Non-pigmented ciliary epithelial cell (primary cell): Measurements from ENCODE around the gene PNMT.

Experiments
- DNase-seq: peaks from one replicate; pipeline ENCODE4 v3.0.0-alpha.2; 2010; ENCODE audit warnings: low read depth

PNMT gene

GRCh38 chr17:39633570-39634183, 34.6 kb upstream of the PNMT start:
- DNase-seq, result no peak

- no peak for DNase-seq
These were observed 33.8 kb upstream of the PNMT start for GRCh38 chr17:39634384-39634871.

GRCh38 chr17:39635614-39636176, 32.6 kb upstream of the PNMT start:
- DNase-seq, result no peak

- DNase-seq, result no peak
These were observed 31.7 kb upstream of the PNMT start for GRCh38 chr17:39636587-39636926.

DNA sequence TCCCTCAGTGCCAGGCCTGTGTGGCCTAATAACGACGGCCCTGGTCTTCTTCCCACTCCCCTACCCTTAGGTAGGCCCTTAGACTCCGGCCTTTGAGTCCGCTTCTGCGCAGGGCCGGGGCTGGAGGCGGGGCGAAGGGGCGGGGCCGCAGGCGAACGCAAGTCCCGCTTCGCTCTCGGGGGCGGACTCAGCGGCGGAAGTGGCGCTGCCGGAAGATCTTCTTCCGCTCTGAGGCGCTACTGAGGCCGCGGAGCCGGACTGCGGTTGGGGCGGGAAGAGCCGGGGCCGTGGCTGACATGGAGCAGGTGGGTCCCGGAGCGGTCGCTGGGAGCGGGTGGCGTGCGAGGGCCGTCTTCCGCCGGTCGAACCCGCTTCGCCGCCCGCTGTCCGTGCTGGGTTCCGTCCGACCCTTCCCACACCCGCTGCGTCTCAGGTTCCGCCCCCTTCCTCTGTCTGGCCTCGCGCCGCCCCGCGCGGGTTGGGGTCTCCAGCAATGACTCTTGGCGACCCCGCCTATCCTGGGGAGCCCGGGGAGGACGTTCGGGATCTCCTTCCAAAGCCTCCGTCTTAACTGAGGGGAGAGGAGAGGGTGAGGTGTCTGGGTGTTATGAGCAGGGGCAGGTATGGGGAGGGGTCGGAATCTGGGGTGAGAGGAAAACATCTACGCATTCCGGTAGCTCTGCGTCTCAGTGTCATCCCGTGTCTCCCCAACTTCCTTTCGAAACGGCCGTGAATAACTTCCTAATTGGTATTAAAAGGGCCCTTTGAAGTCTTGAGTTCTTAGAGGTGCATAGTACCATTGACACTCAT, 31.1 kb upstream of the PNMT start, which contains the start of gene STARD3:
Gene STARD3, plus strand, starts transcription at position 218 of the 810 bp plus-strand sequence. CDS start 16,388 bp downstream, outside the sequence.
- peak; percentile 46 for DNase-seq

GRCh38 chr17:39638317-39638716, 29.9 kb upstream of the PNMT start:
- DNase-seq, result no peak

- DNase-seq, result no peak
These were observed 29.2 kb upstream of the PNMT start for GRCh38 chr17:39639043-39639442.

- no peak for DNase-seq
These were observed 28.4 kb upstream of the PNMT start for GRCh38 chr17:39639566-39640458.

- no peak for DNase-seq
These were observed 27.6 kb upstream of the PNMT start for GRCh38 chr17:39640591-39641031.

DNA sequence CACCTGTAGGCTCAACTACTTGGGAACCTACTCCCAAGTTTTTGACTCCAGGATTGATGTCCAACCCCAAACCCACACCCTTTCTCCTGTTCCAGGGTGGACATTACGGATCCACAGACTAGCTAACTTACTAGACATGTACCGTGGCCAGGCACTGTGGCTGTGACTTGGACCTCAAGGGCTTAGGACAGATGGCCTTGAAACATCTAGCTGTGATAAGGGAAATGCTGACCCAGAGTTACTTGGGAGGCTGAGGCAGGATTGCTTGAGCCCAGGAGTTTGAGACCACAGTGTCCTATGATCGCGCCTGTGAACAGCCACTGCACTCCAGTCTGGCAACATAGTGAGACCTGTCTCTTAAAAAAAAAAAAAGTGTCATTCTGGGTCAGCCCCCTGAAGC, 27.2 kb upstream of the PNMT start:
- DNase-seq, result no peak

GRCh38 chr17:39641883-39642282, 26.4 kb upstream of the PNMT start:
- no peak for DNase-seq

- no peak for DNase-seq
These were observed 25.8 kb upstream of the PNMT start for GRCh38 chr17:39642291-39643074.

GRCh38 chr17:39643271-39643670, 25.0 kb upstream of the PNMT start:
- no peak for DNase-seq

DNA sequence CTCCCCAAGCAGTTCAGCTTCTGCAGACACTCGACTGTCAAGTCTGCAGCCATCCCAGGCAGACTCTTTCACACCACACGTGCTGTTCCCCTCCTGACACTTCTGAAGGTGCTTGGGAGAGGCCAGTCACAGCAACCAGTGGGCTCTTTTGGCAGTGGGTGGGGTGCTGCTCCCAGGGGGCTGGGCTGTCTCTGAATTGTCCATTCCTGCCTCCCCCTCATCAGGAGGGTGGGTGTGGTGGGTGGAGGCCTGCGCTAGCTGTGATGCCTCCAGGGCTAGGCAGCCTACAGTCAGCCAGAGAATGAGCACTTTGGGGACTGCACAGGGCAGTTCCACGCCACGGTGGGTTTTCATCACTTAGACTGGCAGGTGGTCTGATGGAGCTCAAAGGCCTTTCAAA, 21.0 kb upstream of the PNMT start:
- DNase-seq, result no peak

DNA sequence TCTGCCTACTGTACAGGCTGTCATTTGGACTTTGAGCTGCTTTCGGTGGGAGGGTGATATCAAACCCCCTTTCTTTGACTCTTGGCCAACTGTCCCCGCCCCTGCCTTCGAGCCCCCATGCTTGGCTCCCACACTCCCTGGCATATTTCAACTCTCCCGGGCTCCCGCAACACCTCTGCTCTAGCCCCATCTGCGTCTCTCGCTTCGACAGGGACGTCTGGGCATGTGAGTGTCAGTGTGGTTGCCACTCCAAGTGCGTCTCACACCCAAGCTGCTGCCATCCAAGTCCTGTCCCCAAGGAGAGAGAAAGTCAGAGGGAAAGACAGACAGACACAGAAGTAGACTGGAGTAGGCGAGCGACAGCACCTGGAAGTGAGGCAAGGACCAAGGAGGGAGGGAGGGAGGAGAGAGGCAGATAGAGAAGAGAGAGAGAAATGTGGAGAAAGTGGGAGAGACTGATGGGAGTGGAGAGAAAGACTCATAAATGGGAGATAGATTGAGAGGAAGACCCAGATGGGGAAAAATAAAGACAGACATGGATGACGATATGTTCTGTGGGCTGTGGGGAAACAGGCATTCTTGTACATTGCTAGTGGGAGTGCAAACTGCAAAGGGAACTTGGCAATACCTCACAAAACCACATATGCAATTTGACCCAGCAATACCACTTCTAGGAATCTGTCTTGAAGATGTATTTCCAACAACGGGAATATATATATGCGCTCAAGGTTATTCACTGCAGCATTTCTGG, 19.5 kb upstream of the PNMT start:
- DNase-seq, result no peak

DNA sequence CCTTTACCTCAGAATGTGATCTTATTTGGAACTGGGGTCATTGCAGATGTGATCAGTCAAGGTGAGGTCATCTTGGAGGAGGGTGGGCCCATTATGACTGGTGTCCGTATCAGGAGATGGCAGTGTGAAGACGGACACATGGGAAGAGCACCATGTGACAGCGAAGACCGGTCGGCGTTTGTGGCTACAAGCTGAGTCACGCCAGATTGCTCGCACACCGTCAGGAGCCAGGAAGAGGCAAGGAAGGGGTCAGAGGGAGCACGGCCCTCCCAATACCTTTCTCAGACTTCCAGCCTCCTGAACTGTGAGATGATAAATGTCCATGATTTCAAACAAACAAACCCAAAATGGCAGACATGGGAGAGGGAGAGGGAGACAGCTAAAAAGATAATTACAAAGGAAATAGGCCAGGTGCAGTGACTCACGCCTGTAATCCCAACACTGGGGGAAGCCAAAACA, 18.1 kb upstream of the PNMT start:
- DNase-seq, result no peak

DNA sequence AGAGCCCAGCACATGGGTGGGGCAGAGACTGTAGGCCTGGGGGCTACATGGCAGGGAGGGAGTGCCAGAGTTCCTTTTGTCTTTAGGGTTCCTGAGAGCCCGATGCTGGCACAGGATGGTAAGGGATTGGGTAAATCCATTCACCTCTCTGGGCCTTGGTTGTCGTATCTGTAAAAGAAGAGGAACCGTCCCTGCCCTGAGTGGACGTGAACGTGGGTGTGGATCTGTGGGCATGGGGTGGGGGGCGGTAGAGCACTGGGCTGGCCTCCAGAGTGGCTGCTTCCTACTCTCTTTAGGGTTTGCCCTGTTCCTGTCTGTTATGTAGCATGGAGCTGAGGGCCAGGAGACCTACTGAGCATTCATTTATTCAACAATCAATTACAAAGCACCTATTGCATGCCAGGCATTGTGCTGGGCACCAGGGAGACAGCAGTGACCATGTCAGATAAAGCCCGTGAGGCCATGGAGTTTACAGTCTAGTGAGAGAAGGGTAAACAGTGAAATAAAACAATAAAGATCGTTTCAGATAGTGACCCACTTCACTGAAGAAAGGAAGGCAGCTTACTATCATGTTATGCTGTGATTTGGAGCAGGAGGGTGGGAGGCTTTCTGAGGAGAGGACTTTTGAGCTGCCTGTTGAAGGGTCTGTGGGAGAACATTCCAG, 16.2 kb upstream of the PNMT start:
- DNase-seq, result no peak

- DNase-seq, result no peak
These were observed 15.5 kb upstream of the PNMT start for GRCh38 chr17:39652587-39653315.

DNA sequence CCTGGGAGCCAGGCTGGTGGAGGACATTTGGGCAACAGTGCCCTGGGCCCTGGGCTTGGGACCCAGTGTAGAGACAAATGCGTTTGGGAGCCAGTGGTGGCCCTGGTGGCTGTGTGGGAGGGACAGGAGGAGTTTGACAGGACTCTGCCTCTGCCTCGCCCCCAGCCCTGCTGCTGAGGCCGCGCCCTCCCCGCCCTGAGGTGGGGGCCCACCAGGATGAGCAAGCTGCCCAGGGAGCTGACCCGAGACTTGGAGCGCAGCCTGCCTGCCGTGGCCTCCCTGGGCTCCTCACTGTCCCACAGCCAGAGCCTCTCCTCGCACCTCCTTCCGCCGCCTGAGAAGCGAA, 15.0 kb upstream of the PNMT start:
- no peak for DNase-seq
